OCI-M1 (cell line): ENCODE data around the gene FASTKD3.

Experiments used
- DNase-seq: peaks from one replicate; lab custom pipeline; 2025; lab: John Stamatoyannopoulos, UW

Gene FASTKD3

GRCh38 chr5:7849681-7850394, 19.0 kb downstream of the FASTKD3 start:
- DNase-seq, result no peak

- DNase-seq, result no peak
Observed at GRCh38 chr5:7848296-7848695, 20.5 kb downstream of the FASTKD3 start.

GRCh38 chr5:7846327-7846726, 22.5 kb downstream of the FASTKD3 start:
- no peak for DNase-seq

GRCh38 chr5:7845557-7845956, 23.3 kb downstream of the FASTKD3 start:
- no peak for DNase-seq

GRCh38 chr5:7844901-7845300, 23.9 kb downstream of the FASTKD3 start:
- no peak for DNase-seq

GRCh38 chr5:7842531-7842930, 26.3 kb downstream of the FASTKD3 start:
- DNase-seq, result no peak

- DNase-seq, result no peak
Observed at GRCh38 chr5:7837403-7837802, 31.4 kb downstream of the FASTKD3 start.

- no peak for DNase-seq
Observed at GRCh38 chr5:7834982-7835381, 33.8 kb downstream of the FASTKD3 start.

GRCh38 chr5:7828269-7828668, 40.6 kb downstream of the FASTKD3 start:
- no peak for DNase-seq

GRCh38 chr5:7827610-7828009, 41.2 kb downstream of the FASTKD3 start:
- DNase-seq, result no peak

- DNase-seq, result no peak
Observed at GRCh38 chr5:7825630-7826029, 43.2 kb downstream of the FASTKD3 start.

GRCh38 chr5:7824995-7825394, 43.8 kb downstream of the FASTKD3 start:
- no peak for DNase-seq

GRCh38 chr5:7823594-7823993, 45.2 kb downstream of the FASTKD3 start:
- no peak for DNase-seq

GRCh38 chr5:7822449-7822848, 46.4 kb downstream of the FASTKD3 start:
- no peak for DNase-seq

- DNase-seq, result no peak
Observed at GRCh38 chr5:7816535-7816901, 52.3 kb downstream of the FASTKD3 start.

- peak; percentile 86 for DNase-seq
Observed at GRCh38 chr5:7815892-7816534, 52.8 kb downstream of the FASTKD3 start.

- DNase-seq, result no peak
Observed at GRCh38 chr5:7814816-7815215, 54.0 kb downstream of the FASTKD3 start.

- DNase-seq, result no peak
Observed at GRCh38 chr5:7813576-7813975, 55.3 kb downstream of the FASTKD3 start.

GRCh38 chr5:7813007-7813406, 55.8 kb downstream of the FASTKD3 start:
- no peak for DNase-seq

GRCh38 chr5:7811715-7812114, 57.1 kb downstream of the FASTKD3 start:
- no peak for DNase-seq
